HG02870 (cell line): ENCODE data around the gene ARHGEF4.
"Not testable (repeated sequence)": the region's sequence is repeated elsewhere in the genome, so short reads cannot be mapped to it uniquely, and the experiment has no call there.

ENCODE experiments used
- ATAC-seq: cut with Tn5 transposase; IDR thresholded peaks from one replicate; pipeline ENCODE4 v1.9.1; 2021; ENCODE audit warnings: mild to moderate bottlenecking, moderate library complexity; ENCODE audit not compliant: unreplicated experiment

ARHGEF4 gene

DNA sequence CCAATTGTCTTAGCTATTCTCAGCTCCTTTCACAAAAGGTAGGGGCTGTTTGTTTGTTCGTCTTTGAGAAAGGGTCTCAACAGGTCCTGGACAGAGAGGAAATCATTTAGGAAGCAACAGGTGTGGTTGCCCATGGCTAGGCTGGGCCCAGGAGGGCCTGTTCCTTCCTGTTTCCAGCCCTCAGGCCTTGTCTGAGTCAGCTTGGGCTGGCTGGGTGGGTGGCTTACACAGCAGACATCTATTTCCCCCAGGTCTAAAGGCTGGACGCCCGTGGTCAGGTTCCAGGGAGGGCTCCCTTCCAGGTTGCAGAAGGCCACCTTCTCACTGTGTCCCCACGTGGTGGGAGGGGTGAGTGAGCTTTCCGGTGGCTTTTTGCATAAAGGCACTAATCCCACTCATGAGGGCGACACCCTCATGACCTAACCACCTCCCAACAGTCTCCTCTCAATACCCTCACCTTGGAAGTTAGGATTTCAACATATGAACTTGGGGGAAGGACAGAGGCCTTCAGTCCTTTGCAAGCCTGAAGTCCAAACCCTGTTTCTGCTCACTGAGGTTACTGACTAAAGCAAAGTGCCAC lies 45.5 kb downstream of the ARHGEF4 start:
- ATAC-seq = no peak

DNA sequence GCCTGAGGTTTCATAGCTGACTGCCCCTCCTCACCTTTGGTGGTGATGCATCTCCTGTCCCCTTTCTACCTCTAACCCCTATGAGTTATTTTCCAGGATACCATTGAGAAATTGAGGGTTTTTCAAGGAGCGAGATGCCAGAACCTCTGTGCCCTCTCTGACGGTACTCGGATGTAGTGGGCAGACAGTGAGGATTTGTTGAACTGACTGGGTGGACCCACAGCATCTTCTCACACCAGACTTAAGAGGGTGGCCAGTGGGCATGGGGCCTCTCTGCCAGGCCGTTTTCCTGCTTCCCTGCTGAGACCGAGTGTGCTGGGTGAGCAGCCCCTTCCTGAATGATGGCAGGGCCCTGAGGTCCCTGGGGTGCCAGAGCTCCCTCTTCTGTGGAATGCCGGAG lies 46.3 kb downstream of the ARHGEF4 start:
- no peak for ATAC-seq

DNA sequence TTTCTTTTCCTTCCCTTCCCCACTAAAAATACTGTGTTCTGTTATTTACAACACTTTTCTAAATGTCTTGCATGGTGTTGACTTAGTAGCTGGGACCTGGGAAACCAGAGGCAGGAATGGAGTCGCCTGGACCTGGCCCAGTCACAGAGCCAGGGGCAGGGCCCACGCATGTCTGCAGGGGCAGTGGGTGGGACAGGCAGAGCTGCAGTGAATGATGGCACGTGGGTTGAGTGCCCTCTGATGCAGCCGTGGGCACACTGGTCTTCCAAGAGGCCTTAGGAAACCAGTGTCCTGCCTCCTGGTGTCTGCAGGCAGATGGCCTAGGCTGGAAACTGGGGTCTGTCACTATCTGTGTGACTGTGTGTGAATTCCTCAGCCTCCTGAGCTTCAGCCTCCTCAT lies 46.8 kb downstream of the ARHGEF4 start:
- no peak for ATAC-seq

DNA sequence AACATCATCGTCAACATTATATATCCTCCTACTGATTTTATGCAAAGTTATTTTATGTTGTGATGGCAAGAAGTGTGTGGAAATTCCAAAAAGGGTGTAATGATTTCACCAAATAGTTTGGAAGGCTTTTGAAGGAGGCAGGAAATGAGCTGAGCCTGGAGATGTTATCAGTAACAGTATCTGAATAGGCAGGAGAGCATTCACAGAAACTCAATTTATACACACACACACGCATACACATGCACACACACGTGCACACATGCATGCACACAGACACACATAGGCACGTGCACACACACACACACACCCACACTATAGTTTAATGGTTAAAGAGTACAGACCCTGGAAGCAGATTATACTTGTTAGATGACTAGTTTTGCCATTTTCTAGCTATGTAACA lies 47.3 kb downstream of the ARHGEF4 start:
- ATAC-seq = no peak

GRCh38 chr2:130884503-130884902 lies 47.8 kb downstream of the ARHGEF4 start:
- ATAC-seq = no peak

- no peak for ATAC-seq
Measured at GRCh38 chr2:130887643-130888042, 50.9 kb downstream of the ARHGEF4 start.

GRCh38 chr2:130890941-130891669 lies 54.4 kb downstream of the ARHGEF4 start:
- ATAC-seq = no peak

DNA sequence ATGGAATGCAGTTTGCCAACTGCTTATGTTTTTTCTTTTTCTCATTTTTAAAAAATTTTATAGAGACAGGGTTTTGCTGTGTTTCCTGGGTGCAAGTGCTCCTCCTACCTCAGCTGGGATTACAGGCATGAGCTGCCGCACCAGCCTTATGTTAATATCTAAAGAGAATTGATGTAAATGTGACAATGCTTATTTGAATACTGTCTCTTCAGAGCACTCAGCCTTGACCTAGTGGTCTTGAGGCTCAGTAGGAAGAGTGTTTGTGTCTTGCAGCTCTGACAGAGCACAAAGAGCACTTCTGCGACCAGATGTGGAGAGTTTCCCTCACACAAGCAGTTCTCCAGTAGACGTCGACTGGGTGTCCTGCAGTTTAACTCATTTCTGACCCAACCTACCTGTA lies 55.3 kb downstream of the ARHGEF4 start:
- ATAC-seq = no peak

DNA sequence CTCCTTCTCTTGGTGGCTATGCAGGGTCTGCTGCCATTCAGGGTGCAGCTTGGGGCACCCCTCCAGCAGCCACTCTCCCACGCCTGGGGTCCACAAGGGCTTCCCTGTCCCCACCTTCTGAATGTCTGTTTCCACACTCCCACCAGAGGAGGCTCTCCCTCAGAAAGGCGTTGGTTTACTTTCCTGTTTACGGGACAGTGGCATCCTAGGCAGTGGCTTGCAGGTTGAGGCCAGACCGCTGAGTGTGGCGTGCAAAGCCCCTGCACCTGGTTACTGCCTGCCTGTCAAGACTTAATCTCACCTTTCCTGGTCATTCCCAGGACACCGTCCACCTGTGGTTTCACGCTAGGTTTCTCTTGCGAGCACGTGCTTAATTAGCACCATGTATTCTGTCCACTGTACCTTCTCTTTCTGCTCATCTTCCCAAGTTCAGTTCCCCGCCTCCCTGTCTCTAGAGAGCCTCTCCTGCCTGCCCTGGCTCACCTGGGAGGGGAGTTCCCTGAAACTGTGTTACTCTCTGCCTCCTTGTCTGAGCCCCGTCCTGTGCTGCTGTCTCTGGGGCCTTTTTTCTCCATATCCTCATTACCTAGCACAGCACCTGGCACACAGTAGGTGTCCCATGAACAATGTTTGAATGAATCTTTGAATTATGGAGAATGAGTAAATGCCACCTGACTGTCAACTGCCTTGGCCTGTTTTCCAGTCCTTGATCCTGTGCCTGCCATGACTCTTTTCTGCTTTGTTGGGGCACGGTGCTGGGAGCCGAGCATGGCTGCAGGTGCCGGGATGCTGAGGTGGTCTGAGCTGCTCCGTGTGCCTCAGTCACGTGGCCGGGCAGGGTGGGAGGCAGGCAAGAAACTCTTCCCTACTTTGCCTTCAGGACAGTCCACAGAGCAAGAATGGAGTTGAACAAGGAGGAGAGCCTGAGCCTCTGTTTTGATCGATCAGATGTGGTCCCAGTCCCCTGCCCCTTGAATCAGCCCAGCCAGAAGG lies 56.4 kb downstream of the ARHGEF4 start:
- no peak for ATAC-seq

- ATAC-seq = no peak
Measured at GRCh38 chr2:130894326-130894942, 57.7 kb downstream of the ARHGEF4 start.

- ATAC-seq = no peak
Measured at GRCh38 chr2:130896813-130897212, 60.1 kb downstream of the ARHGEF4 start.

GRCh38 chr2:130898553-130898952 lies 61.8 kb downstream of the ARHGEF4 start:
- ATAC-seq = no peak

DNA sequence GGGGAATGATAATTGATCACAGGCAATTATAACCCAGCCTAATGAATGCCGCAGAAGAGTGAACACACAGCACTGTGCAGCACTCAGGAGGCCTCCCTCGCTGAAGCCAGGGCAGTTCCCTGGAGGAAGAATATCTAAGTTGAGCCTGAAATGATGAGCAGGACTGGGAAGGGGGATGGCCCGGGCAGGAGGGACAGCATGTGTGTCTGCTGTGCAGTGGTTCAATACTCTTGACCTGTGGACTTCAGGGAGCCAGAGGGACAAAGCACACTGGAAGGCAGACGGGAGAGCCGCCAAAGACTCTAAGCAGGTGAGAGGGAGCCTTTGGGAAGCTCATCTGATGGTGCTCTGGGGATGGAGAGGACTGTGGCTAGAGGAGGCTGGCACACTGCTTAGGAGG lies 62.6 kb downstream of the ARHGEF4 start:
- no peak for ATAC-seq

DNA sequence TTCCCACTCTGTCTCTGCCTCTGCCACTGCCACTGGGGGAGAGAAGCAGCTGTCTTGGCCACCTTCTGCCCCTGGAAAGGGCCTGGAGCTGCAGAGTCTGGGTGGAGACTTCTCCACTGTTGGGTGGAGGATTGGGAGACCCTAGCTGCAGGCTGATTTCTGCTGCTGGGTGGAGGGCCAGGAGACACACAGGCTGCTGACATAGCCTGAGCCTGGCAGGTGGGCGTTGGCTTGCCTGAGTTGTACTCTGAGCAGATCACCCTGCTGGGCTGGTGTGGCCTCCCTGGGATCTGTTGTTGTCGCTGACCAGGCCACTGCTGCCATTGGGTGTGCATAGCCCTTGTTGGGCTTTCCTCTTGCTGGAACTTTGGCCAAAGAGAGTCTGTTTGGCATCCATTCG lies 64.3 kb downstream of the ARHGEF4 start:
- ATAC-seq = no peak

GRCh38 chr2:130901626-130902025 lies 64.9 kb downstream of the ARHGEF4 start:
- not testable (repeated sequence) for ATAC-seq

- no peak for ATAC-seq
Measured at GRCh38 chr2:130908832-130909231, 72.1 kb downstream of the ARHGEF4 start.

DNA sequence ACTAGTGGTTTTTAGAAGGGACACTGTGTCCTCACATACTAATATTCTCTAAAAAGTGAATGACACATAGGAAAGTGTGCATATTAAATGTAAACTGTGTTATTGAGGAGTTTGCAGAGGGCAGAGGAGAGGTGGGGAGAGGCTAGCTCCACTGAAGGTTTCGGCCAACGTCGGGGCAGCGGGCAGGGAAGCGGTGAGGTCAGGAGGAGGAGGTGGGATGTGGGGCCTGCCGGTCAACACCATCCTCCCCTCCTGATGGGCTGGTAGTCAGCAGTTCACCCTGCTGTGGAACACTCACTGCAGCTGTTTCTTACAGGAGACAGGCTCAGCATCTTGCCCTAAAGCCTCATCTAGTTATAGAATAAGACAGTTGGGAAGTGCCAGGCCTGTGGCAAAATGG lies 74.2 kb downstream of the ARHGEF4 start:
- ATAC-seq = no peak

GRCh38 chr2:130911482-130911881 lies 74.8 kb downstream of the ARHGEF4 start:
- no peak for ATAC-seq

DNA sequence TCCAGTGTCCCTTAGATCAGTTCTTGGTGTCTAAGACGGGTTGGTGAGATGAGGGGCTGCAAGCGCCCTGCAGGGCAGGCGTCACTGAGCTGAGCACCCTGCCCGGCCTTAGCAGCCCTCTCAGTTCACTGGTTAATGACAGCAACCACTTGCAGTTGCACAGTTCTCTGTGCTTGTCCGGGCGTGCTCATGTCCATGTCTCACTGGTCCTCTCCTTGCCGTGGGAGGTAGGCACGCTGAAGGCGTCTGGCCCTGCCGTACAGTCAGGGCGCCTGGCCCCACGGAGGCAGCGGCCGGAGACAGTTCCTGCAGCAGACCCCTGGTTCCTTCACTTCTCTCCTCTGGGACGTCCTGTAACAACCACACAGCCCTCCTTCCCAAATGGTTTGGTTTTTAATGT lies 75.3 kb downstream of the ARHGEF4 start:
- no peak for ATAC-seq

- ATAC-seq = no peak
Measured at GRCh38 chr2:130912471-130912870, 75.8 kb downstream of the ARHGEF4 start.

- ATAC-seq = no peak
Measured at GRCh38 chr2:130913891-130914290, 77.2 kb downstream of the ARHGEF4 start.
